ENCODE measurements around the gene FECH.

DNA sequence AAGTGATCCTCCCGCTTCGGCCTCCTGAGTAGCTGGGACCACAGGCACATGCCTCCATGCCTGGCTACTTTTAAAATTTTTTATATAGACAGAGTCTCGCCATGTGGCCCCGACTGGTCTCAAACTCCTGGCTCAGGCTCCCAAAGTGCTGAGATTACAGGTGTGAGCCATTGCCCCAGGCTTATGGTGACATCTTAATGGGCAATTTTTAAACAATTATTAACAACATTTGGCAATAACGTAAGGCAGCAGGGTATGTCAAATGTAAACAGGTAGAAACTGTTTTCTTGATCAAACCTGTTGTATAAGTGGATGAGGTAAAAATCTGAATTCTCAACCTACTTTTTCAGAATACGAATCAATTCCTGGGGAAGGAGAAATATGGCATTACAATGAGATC, 11.0 kb downstream of the FECH start:
- TF ChIP-seq, protein P1, sequence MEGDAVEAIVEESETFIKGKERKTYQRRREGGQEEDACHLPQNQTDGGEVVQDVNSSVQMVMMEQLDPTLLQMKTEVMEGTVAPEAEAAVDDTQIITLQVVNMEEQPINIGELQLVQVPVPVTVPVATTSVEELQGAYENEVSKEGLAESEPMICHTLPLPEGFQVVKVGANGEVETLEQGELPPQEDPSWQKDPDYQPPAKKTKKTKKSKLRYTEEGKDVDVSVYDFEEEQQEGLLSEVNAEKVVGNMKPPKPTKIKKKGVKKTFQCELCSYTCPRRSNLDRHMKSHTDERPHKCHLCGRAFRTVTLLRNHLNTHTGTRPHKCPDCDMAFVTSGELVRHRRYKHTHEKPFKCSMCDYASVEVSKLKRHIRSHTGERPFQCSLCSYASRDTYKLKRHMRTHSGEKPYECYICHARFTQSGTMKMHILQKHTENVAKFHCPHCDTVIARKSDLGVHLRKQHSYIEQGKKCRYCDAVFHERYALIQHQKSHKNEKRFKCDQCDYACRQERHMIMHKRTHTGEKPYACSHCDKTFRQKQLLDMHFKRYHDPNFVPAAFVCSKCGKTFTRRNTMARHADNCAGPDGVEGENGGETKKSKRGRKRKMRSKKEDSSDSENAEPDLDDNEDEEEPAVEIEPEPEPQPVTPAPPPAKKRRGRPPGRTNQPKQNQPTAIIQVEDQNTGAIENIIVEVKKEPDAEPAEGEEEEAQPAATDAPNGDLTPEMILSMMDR (IDR thresholded peaks at IDR 0.05) = no peak
- no peak for TF ChIP-seq POLR2A (IDR thresholded peaks at IDR 0.05)

Data from testis (tissue), 2 donors.